OCI-LY7 (cell line): ENCODE measurements around the gene C9orf152. TPM values are rescaled to one million over a fixed set of nuclear protein-coding genes. Genes with fewer than 3 reads are reported as not detected.

Experiments
- BruUV-seq: library from RNA; stranded (reverse); fragments of 400-500 nt; replicated peaks from 2 replicates; lab custom pipeline; 2021; lab: Mats Ljungman, UMichigan
- CTCF ChIA-PET: fragments of 300-600 bp; sonication (Branson Sonifier 250); formaldehyde crosslinking; loops from one replicate; lab custom pipeline; 2022; ENCODE audit warnings: antibody characterized with exemption; ENCODE audit not compliant: unreplicated experiment; lab: Charles Lee
- POLR2A ChIA-PET: fragments of 300-600 bp; sonication (Branson Sonifier 250); formaldehyde crosslinking; loops from one replicate; lab custom pipeline; 2022; ENCODE audit warnings: antibody characterized with exemption; lab: Charles Lee
- DNase-seq: peaks from one replicate; pipeline ENCODE4 v3.0.0-alpha.2; 2015; ENCODE audit warnings: low spot score
- H2AFZ ChIP-seq: fragments of 200-600 bp; sonication (generic), shearing (Covaris generic); 2 replicates; pipeline ENCODE4 v1.6.1; 2014; ENCODE audit warnings: mild to moderate bottlenecking, antibody characterized with exemption, low read length, moderate library complexity
- H3K27ac ChIP-seq: fragments of 200-600 bp; sonication (generic); 2 replicates; pipeline ENCODE4 v1.5.1; 2014; ENCODE audit warnings: mixed run types, low read depth, mild to moderate bottlenecking, moderate library complexity, low read length, inconsistent platforms; ENCODE audit not compliant: poor library complexity, severe bottlenecking
- H3K36me3 ChIP-seq: fragments of 200-600 bp; sonication (generic); 2 replicates; pipeline ENCODE4 v1.6.1; 2014; ENCODE audit warnings: mild to moderate bottlenecking, antibody characterized with exemption, low read length, moderate library complexity, mixed read lengths; ENCODE audit not compliant: insufficient read depth
- H3K4me1 ChIP-seq: fragments of 200-600 bp; sonication (generic); 2 replicates; pipeline ENCODE4 v1.5.1; 2014; ENCODE audit warnings: mild to moderate bottlenecking, low read length; ENCODE audit not compliant: insufficient read depth, poor library complexity, severe bottlenecking
- H3K4me2 ChIP-seq: fragments of 200-600 bp; sonication (generic); 2 replicates; pipeline ENCODE4 v1.6.1; 2014; ENCODE audit warnings: mild to moderate bottlenecking, low read length
- H3K4me3 ChIP-seq: fragments of 200-600 bp; sonication (generic); 2 replicates; pipeline ENCODE4 v1.5.1; 2014; ENCODE audit warnings: mild to moderate bottlenecking, low read depth, low read length; ENCODE audit not compliant: poor library complexity, severe bottlenecking
- H3K79me2 ChIP-seq: fragments of 200-600 bp; sonication (generic); 2 replicates; pipeline ENCODE4 v1.6.1; 2016; ENCODE audit warnings: low read depth, mild to moderate bottlenecking, low read length, moderate library complexity, mixed read lengths; ENCODE audit not compliant: insufficient read depth
- H3K9me2 ChIP-seq: fragments of 200-600 bp; sonication (generic); 2 replicates; pipeline ENCODE4 v1.6.1; 2016; ENCODE audit warnings: mild to moderate bottlenecking, low read length, mixed read lengths; ENCODE audit not compliant: insufficient read depth
- H3K9me3 ChIP-seq: fragments of 200-600 bp; sonication (generic); 2 replicates; pipeline ENCODE4 v1.6.1; 2014; ENCODE audit warnings: mild to moderate bottlenecking, mixed run types, low read length, mixed read lengths
- H4K20me1 ChIP-seq: fragments of 200-600 bp; sonication (generic); 2 replicates; pipeline ENCODE4 v1.6.1; 2014; ENCODE audit warnings: mild to moderate bottlenecking, antibody characterized with exemption, low read length, moderate library complexity, mixed read lengths; ENCODE audit not compliant: insufficient read depth
- EZH2phosphoT487 ChIP-seq: fragments of 200-600 bp; sonication (generic); IDR thresholded peaks from 2 replicates; pipeline ENCODE4 v1.6.1; 2018; ENCODE audit warnings: low read depth, borderline replicate concordance, mild to moderate bottlenecking, mixed run types, antibody characterized with exemption, low read length, moderate library complexity, mixed read lengths
- intact Hi-C: fragments of 100-400 bp; cut with micrococcal nuclease; formaldehyde crosslinking; loops from one replicate; pipeline ENCODE4 v1.10.0; 2022; ENCODE audit not compliant: unreplicated experiment
- total RNA-seq, 2 experiments: library from RNA; depleted of rRNA in 1 of 2; stranded (reverse); fragments of >200 nt in 1 of 2; shearing (Covaris generic) in 1 of 2; gene quantifications; 2 replicates each; pipeline ENCODE4 v1.2.3, GENCODE V29; 2014 to 2022
- TF ChIP-seq, protein P1 (sequence below): fragments of 200-600 bp; sonication (generic); conservative IDR thresholded peaks from 2 replicates; pipeline ENCODE4 v1.5.1; 2014; ENCODE audit warnings: mild to moderate bottlenecking, antibody characterized with exemption, low read length, moderate library complexity, mixed read lengths

The C9orf152 gene
- total RNA-seq, 2 experiments from 2014 or later: not detected

DNA sequence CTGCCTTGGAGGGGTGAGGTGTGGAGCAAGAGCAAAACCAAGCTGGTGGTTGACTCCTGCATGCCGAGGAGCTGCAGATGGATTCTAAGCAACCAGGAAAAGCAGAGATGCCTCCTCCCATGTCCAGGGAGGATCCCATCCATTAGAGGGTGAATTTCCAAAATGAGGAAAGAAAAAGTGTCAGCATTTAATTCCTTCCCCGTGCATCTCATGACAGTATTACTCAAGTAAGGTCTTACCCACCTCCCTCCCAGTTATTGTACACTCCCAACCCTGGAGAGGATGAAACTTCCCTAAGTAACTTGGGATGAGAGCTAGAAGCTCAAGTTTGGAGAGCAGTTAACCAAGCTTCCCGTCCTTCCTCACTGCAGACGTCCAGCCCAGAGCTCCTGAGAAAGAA lies 19.9 kb downstream of the C9orf152 start:
- DNase-seq: no peak
- no peak overlapping the region for H3K4me3 ChIP-seq
- H4K20me1 ChIP-seq: no peaks in the 10 kb centered on the region
- no peak overlapping the region for H3K27ac ChIP-seq
- no peaks in the 10 kb centered on the region for H3K36me3 ChIP-seq
- no peak overlapping the region for H3K4me2 ChIP-seq
- intact Hi-C loops: no loop called here
- no peaks in the 10 kb centered on the region for H3K9me3 ChIP-seq
- no TSS peak for BruUV-seq
- H2AFZ ChIP-seq: 0 out of 2 replicates have a peak overlapping the region, but pooled peaks have one; percentile 22
- no peaks in the 10 kb centered on the region for H3K4me1 ChIP-seq
- CTCF ChIA-PET: no interaction called here
- POLR2A ChIA-PET: interaction anchor here (0.5 to 0.7 kb wide), 3 partner anchors 32 to 231 kb away, joined by 3 to 4 read pairs (median 3); no protein-coding TSS in a partner anchor
- TF ChIP-seq, protein P1, sequence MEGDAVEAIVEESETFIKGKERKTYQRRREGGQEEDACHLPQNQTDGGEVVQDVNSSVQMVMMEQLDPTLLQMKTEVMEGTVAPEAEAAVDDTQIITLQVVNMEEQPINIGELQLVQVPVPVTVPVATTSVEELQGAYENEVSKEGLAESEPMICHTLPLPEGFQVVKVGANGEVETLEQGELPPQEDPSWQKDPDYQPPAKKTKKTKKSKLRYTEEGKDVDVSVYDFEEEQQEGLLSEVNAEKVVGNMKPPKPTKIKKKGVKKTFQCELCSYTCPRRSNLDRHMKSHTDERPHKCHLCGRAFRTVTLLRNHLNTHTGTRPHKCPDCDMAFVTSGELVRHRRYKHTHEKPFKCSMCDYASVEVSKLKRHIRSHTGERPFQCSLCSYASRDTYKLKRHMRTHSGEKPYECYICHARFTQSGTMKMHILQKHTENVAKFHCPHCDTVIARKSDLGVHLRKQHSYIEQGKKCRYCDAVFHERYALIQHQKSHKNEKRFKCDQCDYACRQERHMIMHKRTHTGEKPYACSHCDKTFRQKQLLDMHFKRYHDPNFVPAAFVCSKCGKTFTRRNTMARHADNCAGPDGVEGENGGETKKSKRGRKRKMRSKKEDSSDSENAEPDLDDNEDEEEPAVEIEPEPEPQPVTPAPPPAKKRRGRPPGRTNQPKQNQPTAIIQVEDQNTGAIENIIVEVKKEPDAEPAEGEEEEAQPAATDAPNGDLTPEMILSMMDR: no peak
- TF ChIP-seq EZH2phosphoT487: no peak
- H3K79me2 ChIP-seq: no peaks in the 10 kb centered on the region
- no peaks in the 10 kb centered on the region for H3K9me2 ChIP-seq

DNA sequence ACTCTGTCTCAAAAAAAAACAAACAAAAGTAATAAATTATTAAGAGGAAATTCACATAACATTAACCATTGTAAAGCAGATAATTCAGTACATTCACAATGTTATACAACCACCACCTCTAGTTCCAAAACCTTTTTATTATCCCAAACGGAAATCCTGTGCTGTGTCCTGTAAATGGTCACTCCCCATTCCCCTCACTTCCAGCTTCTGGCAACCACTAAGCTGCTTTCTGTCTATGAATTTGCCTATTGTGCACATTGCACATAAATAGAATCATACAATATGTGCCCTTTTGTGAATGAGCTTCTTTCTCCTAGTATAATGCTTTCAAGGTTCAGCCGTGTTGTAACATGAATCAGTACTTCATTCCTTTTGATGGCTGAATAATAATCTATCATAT lies 20.8 kb downstream of the C9orf152 start:
- Histone ChIP-seq H3K4me2 (no peak overlapping the region), H3K4me1 (no peaks in the 10 kb centered on the region), H3K9me3 (no peaks in the 10 kb centered on the region), H3K9me2 (no peaks in the 10 kb centered on the region), H3K4me3 (no peak overlapping the region), H2AFZ (no peak overlapping the region), H3K79me2 (no peaks in the 10 kb centered on the region), H3K27ac (no peak overlapping the region), H4K20me1 (no peaks in the 10 kb centered on the region), H3K36me3 (no peaks in the 10 kb centered on the region)
- POLR2A ChIA-PET: no interaction called here
- CTCF ChIA-PET: no interaction called here
- BruUV-seq: no TSS peak
- TF ChIP-seq, protein P1: no peak
- TF ChIP-seq EZH2phosphoT487: no peak
- no peak for DNase-seq
- intact Hi-C loops: no loop called here

DNA sequence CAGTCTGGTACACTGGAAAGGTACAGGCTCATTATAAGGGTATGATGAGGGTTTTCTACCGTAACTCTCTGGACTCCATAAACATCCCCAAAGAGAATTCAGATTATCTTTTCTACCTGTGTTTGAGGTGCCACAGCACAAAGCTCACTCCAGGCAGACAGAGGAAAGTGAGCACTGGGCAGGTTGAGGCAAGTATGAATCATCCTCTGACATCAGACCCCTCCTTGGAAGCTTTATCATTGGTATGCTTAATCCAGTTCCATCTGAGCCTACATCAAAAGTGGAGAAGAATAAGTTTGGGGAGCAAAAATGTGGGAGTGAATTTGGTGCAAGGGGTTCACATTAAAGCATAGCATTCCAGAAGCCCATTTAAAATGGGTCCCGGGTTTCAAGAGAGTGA lies 21.7 kb downstream of the C9orf152 start:
- H2AFZ ChIP-seq: no peak overlapping the region
- H3K4me1 ChIP-seq: no peaks in the 10 kb centered on the region
- ChIA-PET POLR2A (no interaction called here), CTCF (no interaction called here)
- H3K9me2 ChIP-seq: no peaks in the 10 kb centered on the region
- TF ChIP-seq EZH2phosphoT487: no peak
- TF ChIP-seq, protein P1: no peak
- H3K79me2 ChIP-seq: no peaks in the 10 kb centered on the region
- no peak for DNase-seq
- no peaks in the 10 kb centered on the region for H4K20me1 ChIP-seq
- H3K4me3 ChIP-seq: no peak overlapping the region
- intact Hi-C loops: no loop called here
- H3K4me2 ChIP-seq: no peak overlapping the region
- 0 out of 2 replicates have a peak, but pooled peaks cover under 1% of the 10 kb centered on the region for H3K9me3 ChIP-seq
- no peak overlapping the region for H3K27ac ChIP-seq
- no TSS peak for BruUV-seq
- no peaks in the 10 kb centered on the region for H3K36me3 ChIP-seq
